ENCODE results near the gene CADM1. TPM values are rescaled to one million over a fixed set of nuclear protein-coding genes. Genes with fewer than 3 reads are reported as not detected.
A peak's percentile ranks its signal among the peaks of the same experiment; 100 is the strongest.

CADM1 gene
- total RNA-seq, 1 experiment from 2014 or later, result 30.8 TPM

GRCh38 chr11:115129473-115130289 is 374.5 kb downstream of the CADM1 start:
- DNase-seq (ENCODE audit: low read depth), result no peak

DNA sequence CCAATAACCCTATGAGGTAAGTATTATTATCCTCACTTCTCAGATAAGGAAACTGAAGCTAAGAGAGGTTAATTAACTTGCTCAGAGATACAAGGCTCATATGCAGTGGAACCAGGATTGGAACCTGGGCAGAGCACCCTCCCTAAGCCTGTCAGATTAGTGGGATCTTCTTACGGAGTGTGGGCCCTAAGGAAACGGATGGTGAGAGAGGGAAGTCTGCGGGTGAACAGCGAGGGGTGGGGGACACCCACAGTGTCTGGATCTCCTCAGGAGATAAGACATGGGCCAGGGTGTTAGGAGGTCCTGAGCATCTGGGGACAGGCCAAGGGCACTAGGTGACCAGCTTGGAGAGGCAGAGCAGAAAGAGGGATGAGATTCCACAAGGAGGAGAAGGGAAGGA is 376.0 kb downstream of the CADM1 start:
- no peak for DNase-seq (ENCODE audit: low read depth)

GRCh38 chr11:115127790-115128189 is 376.4 kb downstream of the CADM1 start:
- no peak for DNase-seq (ENCODE audit: low read depth)

- DNase-seq (ENCODE audit: low read depth), result no peak
Observed at GRCh38 chr11:115126515-115127208, 377.6 kb downstream of the CADM1 start.

- no peak for DNase-seq (ENCODE audit: low read depth)
Observed at GRCh38 chr11:115126092-115126491, 378.1 kb downstream of the CADM1 start.

GRCh38 chr11:115124786-115125185 is 379.4 kb downstream of the CADM1 start:
- no peak for DNase-seq (ENCODE audit: low read depth)

DNA sequence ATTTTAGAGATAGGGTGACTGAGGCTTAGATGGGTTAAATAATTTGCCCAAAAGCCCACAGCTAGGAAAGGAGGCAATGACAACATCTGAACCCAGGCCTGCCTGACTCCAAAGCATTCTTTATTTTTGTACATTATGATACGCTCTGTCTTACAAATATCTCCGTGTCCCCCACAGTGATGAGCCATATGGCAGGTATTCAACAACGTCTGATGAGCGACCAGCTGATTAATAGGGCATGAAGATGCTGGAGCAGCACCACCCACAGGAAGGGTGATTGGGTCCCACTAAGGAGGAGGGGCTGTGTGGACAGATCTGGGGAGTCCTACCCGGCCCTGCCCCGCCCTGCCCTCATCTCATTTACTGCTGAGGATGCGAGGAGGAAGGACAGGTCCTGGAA is 380.6 kb downstream of the CADM1 start:
- DNase-seq (ENCODE audit: low read depth), result no peak

GRCh38 chr11:115122274-115122673 is 381.9 kb downstream of the CADM1 start:
- peak; percentile 4 for DNase-seq (ENCODE audit: low read depth)

Small RNA genes within 50 kb of the gene (small RNA-seq; reads per million reads assigned to genes)
- gene RF01293, result not detected
